ENCODE results near the gene MORC3.
"Not testable (repeated sequence)": the region's sequence is repeated elsewhere in the genome, so short reads cannot be mapped to it uniquely, and the experiment has no call there.

MORC3 gene

GRCh38 chr21:36385233-36386030 lies 65.4 kb downstream of the MORC3 start, which contains the start of gene CHAF1B:
CHAF1B (plus strand) TSS chr21:36385392; CDS start chr21:36386137, 745 bp downstream.
- peak; percentile 71 to 81 for DNase-seq (ENCODE audit: low read depth in 2 of 2)

- DNase-seq (ENCODE audit: low read depth in 2 of 2): no peak
Measured at GRCh38 chr21:36386031-36386642, 66.1 kb downstream of the MORC3 start.

GRCh38 chr21:36388096-36388495 lies 68.1 kb downstream of the MORC3 start:
- DNase-seq (ENCODE audit: low read depth in 2 of 2): no peak

- DNase-seq (ENCODE audit: low read depth in 2 of 2): no peak
Measured at GRCh38 chr21:36388835-36389234, 68.8 kb downstream of the MORC3 start.

- DNase-seq (ENCODE audit: low read depth in 2 of 2): not testable (repeated sequence)
Measured at GRCh38 chr21:36391649-36392048, 71.7 kb downstream of the MORC3 start.

- no peak for DNase-seq (ENCODE audit: low read depth in 2 of 2)
Measured at GRCh38 chr21:36395353-36396111, 75.5 kb downstream of the MORC3 start.

- DNase-seq (ENCODE audit: low read depth in 2 of 2): no peak
Measured at GRCh38 chr21:36396325-36396724, 76.3 kb downstream of the MORC3 start.

GRCh38 chr21:36396971-36397370 lies 77.0 kb downstream of the MORC3 start:
- no peak for DNase-seq (ENCODE audit: low read depth in 2 of 2)

GRCh38 chr21:36397606-36398005 lies 77.6 kb downstream of the MORC3 start:
- DNase-seq (ENCODE audit: low read depth in 2 of 2): no peak

GRCh38 chr21:36399736-36400135 lies 79.7 kb downstream of the MORC3 start:
- DNase-seq (ENCODE audit: low read depth in 2 of 2): not testable (repeated sequence)

GRCh38 chr21:36400719-36401118 lies 80.7 kb downstream of the MORC3 start:
- no peak for DNase-seq (ENCODE audit: low read depth in 2 of 2)

GRCh38 chr21:36402339-36402738 lies 82.3 kb downstream of the MORC3 start:
- DNase-seq (ENCODE audit: low read depth in 2 of 2): no peak

- DNase-seq (ENCODE audit: low read depth in 2 of 2): no peak
Measured at GRCh38 chr21:36403713-36404112, 83.7 kb downstream of the MORC3 start.

- no peak for DNase-seq (ENCODE audit: low read depth in 2 of 2)
Measured at GRCh38 chr21:36408568-36408967, 88.6 kb downstream of the MORC3 start.

GRCh38 chr21:36411301-36411700 lies 91.3 kb downstream of the MORC3 start:
- DNase-seq (ENCODE audit: low read depth in 2 of 2): no peak

- no peak for DNase-seq (ENCODE audit: low read depth in 2 of 2)
Measured at GRCh38 chr21:36412916-36413315, 92.9 kb downstream of the MORC3 start.

GRCh38 chr21:36415375-36415774 lies 95.4 kb downstream of the MORC3 start:
- DNase-seq (ENCODE audit: low read depth in 2 of 2): no peak

GRCh38 chr21:36419241-36419640 lies 99.2 kb downstream of the MORC3 start:
- DNase-seq (ENCODE audit: low read depth in 2 of 2): no peak

GRCh38 chr21:36419996-36420395 lies 100.0 kb downstream of the MORC3 start:
- DNase-seq (ENCODE audit: low read depth in 2 of 2): peak; percentile 26 to 27

- DNase-seq (ENCODE audit: low read depth in 2 of 2): no peak
Measured at GRCh38 chr21:36420571-36421339, 100.8 kb downstream of the MORC3 start.

GRCh38 chr21:36422279-36423098 lies 102.5 kb downstream of the MORC3 start:
- DNase-seq (ENCODE audit: low read depth in 2 of 2): peak; percentile 19 to 37

Measured in stimulated activated CD4-positive, alpha-beta T cell treated with anti-CD3 and anti-CD28 coated beads, Interleukin-4, amount 100 ng/mL, for 48 hours (primary cell).